Glomerular visceral epithelial cell (primary cell): ENCODE measurements around the gene ZFYVE26.

ENCODE experiments used
- DNase-seq: peaks from one replicate; pipeline ENCODE4 v3.0.0-alpha.2; 2016; ENCODE audit errors: extremely low spot score

ZFYVE26 gene

DNA sequence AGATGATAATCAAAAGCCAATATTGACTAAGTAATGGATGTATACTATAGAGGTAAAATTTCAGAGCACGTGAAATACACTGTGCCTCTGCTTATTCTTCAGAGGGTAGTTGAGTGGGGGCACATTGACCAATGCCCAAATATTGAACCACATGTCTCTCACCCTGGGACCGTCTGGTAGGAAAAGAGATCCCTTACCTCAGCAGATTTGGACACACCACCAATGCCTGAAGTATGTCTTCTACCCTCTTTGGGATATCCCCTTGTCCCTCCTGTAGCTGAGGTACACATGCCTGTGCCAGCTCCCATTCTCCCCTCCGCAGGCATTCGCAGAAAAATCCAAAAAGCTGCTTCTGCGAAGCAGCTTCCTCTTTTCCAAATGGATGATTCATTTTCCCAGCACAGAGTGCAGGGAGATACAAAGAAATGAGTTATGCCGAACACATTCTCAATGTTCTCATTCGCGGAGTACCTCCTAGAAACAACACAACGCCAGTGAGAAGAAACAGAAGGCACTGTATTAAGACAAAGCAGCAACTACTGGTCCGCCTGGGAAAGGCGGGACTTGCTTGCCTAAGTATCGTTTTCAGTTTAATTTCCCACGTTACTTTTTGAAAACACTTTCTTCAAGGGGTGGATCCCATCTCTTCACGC, 691 bp downstream of the ZFYVE26 start:
- DNase-seq: peak; percentile 35

DNA sequence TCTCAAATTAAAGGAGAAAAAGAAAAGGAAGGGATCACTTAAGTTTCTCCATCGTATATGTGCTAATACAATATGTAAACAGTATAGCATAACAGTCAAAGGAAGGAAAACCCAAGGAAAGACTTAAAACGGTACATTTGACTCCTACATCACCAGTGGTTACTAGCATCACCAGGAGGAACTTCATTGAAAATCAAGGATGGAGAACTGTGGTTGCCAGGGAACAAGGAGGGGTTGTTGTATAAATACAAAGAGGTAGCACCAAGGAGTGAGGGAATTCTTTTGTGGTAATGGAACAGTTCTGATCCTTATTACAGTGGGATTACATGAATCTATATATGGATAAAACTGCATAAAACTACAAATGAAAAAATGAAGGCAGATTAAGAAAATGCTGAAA, 1.6 kb downstream of the ZFYVE26 start:
- DNase-seq: no peak

DNA sequence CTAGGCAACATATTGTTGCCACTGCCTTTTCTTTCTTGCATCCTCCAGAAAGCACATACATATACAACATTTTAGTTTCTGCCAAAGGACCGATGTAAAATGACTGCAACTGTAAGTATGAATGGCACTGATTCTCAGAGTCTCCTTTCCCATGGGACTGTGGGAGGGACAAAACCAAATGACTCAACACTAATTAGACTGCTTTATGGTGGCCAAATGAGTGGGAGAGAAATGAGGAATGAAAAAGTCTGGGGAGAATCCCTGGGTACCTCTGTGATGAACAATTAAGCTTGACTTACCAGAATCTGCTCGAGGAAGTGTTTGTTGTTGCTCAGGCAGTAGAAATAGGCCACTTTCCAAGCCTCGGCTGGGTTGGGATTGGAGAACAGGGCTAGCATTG, 10.1 kb downstream of the ZFYVE26 start:
- DNase-seq: no peak

DNA sequence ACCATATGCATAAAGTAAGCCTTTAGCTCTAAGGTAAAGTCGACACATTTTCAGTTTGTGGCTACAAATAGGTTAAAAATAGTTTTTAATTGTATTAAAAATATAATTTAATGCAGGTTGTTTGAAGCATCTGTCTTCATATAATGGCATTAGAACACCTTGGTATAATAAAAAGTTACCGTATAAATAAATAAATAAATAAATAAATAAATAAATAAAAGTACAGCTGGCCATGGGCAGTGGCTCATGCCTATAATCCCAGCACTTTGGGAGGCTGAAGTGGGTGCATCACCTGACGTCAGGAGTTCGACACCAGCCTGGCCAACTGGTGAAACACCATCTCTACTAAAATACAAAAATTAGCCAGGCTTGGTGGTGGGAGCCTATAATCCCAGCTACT, 15.6 kb downstream of the ZFYVE26 start:
- no peak for DNase-seq

DNA sequence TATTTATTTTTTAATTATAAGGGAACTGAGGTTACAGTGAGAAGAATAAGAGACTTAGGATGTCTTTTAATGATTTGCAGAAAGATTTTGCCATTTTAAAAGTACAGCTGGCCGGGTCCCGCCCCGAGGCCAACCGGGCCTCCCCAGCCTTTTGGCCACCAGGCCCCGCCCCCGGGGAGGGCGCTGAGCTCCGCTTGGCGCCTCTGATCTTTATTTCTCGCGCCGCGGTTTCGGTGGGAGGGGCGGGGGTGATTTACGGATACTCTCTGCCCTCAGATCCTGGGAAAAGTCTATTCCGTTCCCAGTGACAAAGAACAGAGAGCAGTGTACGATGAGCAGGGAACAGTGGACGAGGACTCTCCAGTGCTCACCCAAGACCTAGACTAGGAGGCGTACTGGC, 17.7 kb downstream of the ZFYVE26 start:
- DNase-seq: no peak

DNA sequence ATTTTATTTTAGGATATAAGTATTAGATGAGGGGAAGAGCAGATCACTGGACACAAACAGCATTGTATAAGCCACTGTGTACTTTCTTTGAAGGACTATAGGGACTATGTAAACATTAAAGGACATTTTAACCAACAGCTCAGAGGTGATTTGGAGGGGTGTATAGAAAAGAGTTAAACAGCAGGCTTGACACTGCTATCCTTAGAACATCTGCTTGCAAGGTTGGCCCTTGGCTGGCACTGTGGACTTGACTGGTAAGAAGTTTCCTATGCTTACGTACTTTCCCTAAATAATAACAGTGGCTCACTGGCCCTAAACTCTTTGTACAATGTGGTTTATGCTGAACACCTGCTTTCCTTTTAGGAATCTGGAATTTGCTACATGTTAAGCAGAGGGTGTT, 28.7 kb downstream of the ZFYVE26 start:
- DNase-seq: no peak

DNA sequence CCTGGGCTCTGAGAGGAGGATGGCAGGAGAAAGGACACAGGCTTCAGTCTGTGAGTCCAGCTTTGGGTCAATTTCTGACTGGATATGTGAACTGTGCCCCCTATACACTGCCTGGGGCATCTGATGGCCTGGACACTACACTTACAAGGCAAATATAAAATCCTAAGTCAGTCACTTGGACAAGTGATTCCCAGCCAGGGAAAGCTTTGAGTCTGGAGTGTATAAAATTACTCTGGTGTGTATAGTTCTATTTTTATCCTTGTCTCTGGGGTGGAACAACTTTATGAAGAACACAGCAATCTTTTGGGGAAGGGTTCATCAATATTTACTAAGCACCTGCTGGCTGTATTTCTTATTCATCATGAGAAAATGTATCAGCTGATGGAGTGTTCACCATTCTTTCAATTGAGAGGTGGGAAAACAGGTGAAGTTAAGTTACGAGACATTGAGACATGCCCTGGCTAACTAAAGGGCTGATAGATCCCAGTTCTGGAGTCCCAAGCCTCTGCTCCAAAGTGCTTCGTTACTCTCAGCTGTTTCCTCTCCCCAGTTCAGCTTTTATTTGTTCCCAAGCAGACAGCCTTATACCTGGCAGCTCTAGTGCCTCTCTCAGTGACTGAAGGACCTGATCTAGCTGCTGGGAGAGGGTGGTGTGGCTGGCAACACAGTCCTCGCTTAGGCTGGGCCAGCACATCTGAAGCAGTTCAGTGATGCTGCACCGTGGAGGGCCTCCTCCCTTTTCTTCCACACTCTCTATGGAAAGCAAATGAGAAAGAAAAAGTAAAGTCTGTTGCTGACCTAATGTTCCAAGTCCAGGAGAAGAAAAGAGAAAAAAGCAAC, 30.9 kb downstream of the ZFYVE26 start:
- DNase-seq: no peak

DNA sequence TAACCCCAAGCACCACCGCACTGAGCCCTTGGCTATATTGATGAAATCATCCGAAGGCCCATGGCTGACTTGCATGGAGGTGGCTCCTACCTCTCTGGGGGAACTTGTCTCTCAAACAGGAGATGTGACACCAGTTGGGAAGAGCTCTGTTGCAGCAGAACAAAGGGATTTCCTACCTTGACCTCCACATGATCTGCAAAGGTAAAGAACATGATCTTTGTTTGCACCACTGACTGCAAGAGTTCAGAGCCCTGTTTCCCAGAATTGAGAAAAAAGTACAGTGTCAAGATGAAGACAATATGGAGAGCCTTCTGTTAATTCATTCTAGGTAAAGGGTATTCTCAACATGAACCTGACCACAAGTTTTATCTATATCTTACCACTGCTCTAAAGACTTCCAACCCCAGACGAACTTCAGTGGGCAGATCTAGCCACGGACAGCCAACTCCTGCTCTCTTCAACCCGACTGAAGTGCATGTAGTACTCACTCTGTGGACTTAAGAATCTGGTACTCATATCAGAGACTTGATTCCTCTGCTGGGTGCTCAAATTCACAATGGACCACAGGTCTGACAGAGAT, 32.1 kb downstream of the ZFYVE26 start:
- DNase-seq: no peak

DNA sequence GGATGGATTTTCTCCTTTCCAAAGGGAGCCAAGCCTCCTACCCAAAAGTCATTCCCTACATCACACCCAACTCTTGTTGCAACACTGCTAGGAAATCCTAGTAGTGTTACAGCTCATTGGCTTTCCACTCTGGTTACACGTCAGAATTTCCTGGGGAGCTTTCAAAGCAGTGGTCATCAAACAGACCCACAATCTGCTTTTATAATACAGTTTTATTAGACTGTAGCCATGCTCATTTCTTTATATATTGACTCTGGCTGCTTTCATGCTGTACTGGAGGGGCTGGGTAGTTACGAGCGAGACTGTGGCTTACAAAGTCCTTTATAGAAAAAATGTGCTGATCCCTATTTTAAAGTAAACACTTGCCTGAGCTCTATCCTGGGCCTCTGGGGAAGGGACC, 34.3 kb downstream of the ZFYVE26 start:
- DNase-seq: no peak

DNA sequence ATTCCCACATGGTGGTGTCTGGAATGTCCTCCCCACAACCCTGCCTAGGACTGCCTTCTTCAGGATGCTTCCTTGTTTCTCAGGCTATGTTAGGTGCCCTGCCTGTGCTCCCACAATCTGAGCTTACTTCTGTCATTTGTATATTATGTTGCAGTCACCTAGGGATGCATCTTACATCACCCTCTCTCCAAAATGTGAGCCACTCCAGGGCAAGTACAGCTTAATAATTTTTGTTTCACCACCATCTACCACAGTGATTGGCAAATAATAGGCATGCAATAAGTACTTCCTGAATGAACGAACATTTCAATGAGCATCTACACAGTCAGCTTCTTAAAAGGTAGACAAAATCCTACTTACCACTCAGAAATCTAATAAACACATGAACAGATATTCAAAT, 37.6 kb downstream of the ZFYVE26 start:
- no peak for DNase-seq

DNA sequence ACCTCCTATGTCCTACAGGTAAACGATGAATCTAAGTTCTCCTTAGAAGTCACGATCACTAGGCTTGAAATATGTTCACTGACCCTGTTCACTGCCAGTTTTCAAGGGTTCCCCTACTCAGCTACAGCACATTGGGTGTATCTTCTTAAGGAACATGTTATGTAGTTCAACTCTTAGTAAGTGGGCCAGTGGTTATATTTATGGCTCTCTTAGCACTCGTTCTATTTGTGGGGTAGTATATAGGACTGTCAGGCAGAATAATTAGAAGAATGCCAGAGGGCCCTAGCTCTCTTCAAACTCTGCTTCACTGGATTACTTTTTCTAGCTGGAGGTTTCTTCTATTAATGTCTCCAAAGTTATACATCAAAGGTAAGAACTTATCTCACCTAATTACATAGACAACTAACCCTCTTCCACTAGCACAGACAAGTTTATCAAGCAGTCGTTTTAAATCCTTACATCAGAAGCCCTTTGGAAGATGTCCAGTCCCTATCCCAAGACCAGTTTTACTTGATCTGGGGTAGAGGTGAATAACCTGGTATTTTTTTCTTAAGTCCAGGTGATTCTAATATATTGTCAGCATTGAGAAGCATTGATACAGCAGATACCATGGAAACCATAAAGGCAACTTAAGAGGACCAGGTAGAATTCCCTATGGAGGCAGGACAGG, 39.6 kb downstream of the ZFYVE26 start:
- DNase-seq: no peak

DNA sequence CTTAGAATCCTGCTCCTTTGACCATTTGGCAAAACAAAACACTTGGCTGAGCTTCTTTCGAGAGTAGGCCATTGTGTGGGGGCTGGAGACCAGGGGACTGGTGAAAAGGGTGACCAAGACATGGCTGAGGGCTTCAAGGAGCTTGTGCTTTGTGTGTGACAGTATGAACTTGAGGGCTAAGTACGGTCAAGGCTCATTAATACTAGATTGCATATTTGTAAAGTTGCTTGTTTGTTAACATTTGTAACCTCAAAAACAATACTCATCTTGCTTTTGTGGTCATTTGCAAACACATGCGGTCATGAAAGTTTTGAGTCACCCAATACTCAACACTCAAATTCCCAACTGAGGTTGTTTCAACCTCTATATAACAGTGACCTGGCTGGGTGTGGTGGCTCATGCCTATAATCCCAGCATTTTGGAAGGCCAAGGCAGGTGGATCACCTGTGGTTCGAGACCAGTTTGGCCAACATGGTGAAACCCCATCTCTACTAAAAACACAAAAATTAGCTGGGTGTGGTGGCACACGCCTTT, 42.5 kb downstream of the ZFYVE26 start:
- no peak for DNase-seq

DNA sequence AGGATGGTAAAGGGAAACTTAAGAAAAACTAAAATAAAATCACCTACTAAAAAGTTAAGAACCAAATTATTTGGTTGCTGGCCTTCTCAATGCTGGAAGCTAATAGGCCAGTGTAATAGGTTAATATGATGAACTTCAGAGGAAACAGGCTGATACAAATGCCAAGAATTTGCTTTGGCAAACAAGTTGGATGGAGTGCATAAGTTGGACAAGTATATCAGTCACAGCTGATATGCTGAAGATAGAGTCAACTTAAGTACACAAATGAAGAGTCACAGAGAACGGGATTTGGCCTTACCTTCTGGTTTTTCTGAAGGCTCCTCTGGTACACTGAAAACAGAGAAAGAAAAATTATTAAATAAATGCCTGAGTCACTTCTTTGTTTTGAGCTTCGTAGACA, 48.2 kb downstream of the ZFYVE26 start:
- DNase-seq: no peak

DNA sequence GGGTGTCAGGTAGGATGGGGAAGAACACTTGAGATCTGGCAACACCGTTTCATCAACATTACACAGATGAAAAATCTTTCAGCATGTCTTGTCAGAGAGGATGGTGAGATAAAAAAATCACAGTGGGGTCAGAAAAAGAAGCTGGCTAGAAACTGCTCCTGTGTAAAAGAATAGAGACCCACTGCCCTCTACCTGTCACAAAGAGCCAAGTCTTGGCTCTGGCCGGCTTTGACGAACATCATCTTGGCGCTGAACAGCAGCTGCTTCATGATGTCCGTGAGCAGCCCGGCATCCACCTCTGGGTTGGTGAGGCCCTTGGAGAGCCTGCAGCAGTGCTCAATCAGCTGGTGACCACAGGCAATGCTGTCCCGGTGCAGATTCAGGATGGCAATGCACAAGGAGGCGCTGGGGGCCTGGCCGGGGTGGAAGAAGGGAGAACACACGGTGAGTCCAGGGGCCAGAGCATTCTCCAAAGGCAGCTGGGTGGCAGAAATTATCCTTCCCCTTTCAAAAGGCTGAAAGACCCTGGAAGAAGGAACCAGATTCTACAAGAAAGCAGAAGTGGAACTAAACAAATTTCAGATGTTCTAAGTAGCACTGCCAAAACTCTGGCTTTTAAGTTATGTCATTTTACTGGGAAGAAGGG, 50.2 kb downstream of the ZFYVE26 start:
- DNase-seq: no peak

DNA sequence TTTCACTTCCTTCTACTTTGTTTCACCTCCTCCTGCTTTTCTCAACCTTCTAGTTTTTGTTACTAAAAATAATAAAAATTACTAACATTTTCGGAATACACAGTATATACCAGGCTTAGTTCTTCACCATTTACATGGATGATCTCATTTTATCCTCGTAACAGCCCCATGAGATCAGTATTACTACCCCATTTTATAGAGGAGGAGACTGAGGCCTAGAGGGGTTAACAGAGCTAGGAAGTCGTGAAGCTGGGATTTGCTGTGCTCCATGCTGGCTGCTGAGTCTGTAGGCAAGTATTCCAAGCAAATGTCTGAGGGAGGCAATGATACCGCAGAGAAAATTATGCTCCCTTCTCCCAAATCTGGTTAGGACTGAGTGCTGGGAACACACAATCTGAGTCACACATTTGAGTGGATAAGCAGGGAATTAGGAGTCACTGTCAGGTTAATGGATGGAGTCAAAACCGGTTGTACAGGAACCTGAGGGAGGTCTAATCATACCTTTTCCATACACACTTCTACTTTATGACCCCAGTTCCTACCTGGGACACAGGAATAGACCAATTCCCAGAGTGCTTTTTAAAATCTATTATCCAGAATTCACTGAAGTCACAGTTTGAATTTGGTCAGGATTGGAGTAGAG, 51.1 kb downstream of the ZFYVE26 start:
- DNase-seq: no peak

DNA sequence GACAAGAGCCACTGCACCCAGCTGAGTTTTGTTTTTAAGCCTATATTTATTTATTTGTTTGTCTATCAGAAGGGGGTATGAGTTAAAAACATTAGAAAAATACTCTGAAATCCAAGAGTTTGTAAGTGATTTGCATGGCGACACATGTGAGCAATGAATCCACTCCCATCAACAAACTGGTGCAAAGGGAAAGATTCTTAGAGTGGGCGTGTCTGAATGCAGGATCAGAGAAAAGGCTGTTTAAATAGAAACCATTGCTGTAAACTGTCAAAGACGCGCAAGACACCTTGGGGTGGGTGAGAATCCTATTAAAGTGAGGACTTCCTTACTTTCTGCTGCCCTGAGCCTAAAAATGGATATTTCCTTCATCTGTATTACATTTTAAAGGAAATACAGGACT, 51.9 kb downstream of the ZFYVE26 start:
- DNase-seq: no peak

DNA sequence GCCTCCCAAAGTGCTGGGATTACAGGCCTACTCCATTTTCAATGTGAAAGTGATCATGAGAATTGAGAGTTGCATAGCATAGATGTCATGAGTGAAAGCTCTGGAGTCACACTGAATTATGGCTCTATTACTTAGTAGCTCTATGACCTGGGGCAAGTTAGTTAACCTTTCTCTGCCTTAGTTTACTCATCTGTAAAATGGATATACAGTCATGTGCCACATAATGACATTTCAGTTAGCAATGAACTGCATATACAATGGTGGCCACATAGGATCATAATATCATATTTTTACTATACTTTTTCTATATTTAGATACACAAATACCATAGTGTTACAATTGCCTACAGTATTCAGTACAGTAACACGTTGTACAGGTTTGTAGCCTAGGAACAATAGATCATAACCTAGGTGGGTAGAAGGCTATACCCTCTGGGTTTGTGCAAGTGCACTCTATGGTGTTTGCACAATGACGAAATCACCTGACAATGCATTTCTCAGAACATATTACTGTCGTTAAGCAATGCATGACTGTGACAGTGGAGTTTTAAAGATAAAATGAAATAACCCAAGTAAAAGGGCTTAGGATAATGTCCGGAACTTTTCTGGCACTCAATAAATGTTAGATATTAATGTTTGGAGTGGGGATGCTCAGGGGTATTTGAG, 53.1 kb downstream of the ZFYVE26 start:
- DNase-seq: no peak

DNA sequence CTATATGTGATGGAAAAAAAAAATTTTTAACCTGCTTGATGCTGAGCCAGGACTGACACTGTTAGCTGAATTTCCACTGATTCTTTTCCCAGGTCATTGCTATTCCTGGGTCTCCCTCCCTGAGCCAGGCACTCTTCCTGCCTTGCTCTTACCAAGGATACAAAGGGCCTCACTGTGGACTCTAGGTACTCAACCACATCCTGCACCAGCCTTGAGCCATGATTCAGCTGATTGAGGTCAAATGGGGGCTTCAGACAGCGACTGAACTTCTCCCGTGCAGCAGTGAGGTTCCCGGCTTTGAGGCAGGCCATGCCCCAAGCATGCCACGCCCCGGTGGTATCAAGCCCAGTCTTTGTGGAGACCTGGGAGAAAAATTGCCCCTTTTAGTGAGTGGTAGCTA, 54.3 kb downstream of the ZFYVE26 start:
- DNase-seq: peak; percentile 8

DNA sequence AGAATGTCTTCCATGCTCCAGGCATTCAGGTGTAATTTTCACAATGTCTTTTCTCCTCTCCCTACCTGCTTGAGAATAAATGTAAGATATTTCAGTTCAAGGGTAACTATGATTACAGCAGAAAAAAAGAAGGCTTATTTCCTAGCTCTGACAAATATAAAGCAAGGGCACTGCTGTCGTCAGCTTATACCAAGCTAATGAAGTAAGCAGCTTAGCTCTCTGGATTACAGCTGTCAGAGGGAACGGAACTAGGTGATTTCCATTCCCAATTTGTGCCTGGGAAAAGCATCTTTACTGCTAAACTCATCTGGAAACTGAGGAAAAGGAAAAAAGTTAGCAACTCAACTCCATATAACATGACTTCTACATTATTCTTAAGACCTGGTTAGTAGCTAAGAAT, 56.5 kb downstream of the ZFYVE26 start:
- no peak for DNase-seq

DNA sequence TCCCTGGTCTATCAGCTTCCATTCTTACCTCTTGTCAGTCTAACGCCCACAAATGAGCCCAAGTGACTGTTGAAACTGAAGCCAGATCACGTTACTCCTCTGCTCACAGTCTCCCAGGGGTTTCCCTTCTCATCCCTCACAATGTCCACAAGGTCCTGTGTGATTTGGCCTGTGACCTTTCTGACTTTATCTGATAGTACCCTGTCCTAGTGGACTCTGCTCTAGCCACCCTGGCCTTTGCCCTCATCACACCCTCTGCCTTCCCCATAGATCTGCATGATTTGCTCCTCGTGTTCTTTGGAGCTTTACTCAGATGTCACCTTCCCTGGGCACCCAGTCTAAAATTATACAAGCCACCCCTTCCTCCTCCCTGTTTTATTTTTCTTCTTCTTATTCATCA, 59.2 kb downstream of the ZFYVE26 start:
- no peak for DNase-seq

DNA sequence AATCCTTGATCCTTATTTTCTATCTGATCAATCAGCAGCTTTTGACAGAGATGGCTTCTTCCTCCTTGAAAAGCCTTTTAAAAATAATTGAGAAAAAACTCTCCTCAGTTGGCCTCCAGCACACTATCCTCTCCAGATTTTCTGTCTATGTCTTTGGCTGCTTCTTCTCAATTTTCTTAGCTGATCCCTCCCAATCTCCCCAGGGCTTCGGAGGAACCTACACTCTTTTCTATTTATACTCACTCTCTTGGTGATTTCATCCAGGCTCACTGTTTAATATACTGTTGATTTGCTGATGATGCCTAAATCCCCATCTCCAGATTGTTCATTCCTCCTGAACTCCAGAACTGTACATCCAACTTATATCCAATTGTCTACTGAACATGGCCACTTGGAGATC, 59.9 kb downstream of the ZFYVE26 start:
- DNase-seq: no peak
